GM23248 (cell line): ENCODE data around the gene HDAC10. TPM values are rescaled to one million over a fixed set of nuclear protein-coding genes. Genes with fewer than 3 reads are reported as not detected.

ENCODE experiments used
- DNase-seq: peaks from one replicate; pipeline ENCODE4 v3.0.0-alpha.2; 2015
- H2AFZ ChIP-seq: fragments of 200-600 bp; sonication (generic); 2 replicates; pipeline ENCODE4 v1.6.1; 2016; ENCODE audit warnings: antibody characterized with exemption
- H3F3A ChIP-seq: fragments of 200-600 bp; sonication (generic); 2 replicates; pipeline ENCODE4 v1.6.1; 2016; ENCODE audit warnings: mild to moderate bottlenecking, antibody characterized with exemption, mixed run types; ENCODE audit not compliant: insufficient read depth
- H3K27ac ChIP-seq: fragments of 200-600 bp; sonication (generic); 2 replicates; pipeline ENCODE4 v1.5.1; 2016; ENCODE audit warnings: mild to moderate bottlenecking
- H3K27me3 ChIP-seq: fragments of 200-600 bp; sonication (generic); replicated peaks from 2 replicates; pipeline ENCODE4 v1.6.1; 2016; ENCODE audit warnings: mild to moderate bottlenecking; ENCODE audit not compliant: insufficient read depth
- H3K36me3 ChIP-seq: fragments of 200-600 bp; sonication (generic); 2 replicates; pipeline ENCODE4 v1.6.1; 2016; ENCODE audit warnings: low read depth, mild to moderate bottlenecking
- H3K4me1 ChIP-seq: fragments of 200-600 bp; sonication (generic); 2 replicates; pipeline ENCODE4 v1.6.1; 2016; ENCODE audit warnings: mild to moderate bottlenecking; ENCODE audit not compliant: insufficient read depth
- H3K4me2 ChIP-seq: fragments of 200-600 bp; sonication (generic); one replicate; pipeline ENCODE4 v1.6.1; 2016; ENCODE audit warnings: mild to moderate bottlenecking; ENCODE audit not compliant: unreplicated experiment
- H3K4me3 ChIP-seq: fragments of 200-600 bp; sonication (generic); 2 replicates; pipeline ENCODE4 v1.5.1; 2016; ENCODE audit warnings: mild to moderate bottlenecking
- H3K79me2 ChIP-seq: fragments of 200-600 bp; sonication (generic); 2 replicates; pipeline ENCODE4 v1.6.1; 2016; ENCODE audit warnings: mild to moderate bottlenecking; ENCODE audit not compliant: insufficient read depth
- H3K9ac ChIP-seq: fragments of 200-600 bp; sonication (generic); 2 replicates; pipeline ENCODE4 v1.6.1; 2016; ENCODE audit warnings: mild to moderate bottlenecking
- H3K9me2 ChIP-seq: fragments of 200-600 bp; sonication (generic); 2 replicates; pipeline ENCODE4 v1.6.1; 2016; ENCODE audit warnings: mixed run types, mild to moderate bottlenecking, moderate library complexity; ENCODE audit not compliant: insufficient read depth
- H3K9me3 ChIP-seq: fragments of 200-600 bp; sonication (generic); one replicate; pipeline ENCODE4 v1.6.1; 2017; ENCODE audit warnings: low read depth
- H4K20me1 ChIP-seq: fragments of 200-600 bp; sonication (generic); 2 replicates; pipeline ENCODE4 v1.6.0; 2016; ENCODE audit not compliant: insufficient read depth
- EZH2 ChIP-seq: fragments of 200-600 bp; sonication (generic); IDR thresholded peaks from 2 replicates; pipeline ENCODE4 v1.6.1; 2018; ENCODE audit warnings: antibody characterized with exemption, mild to moderate bottlenecking; ENCODE audit not compliant: insufficient read depth, poor library complexity, severe bottlenecking
- EZH2phosphoT487 ChIP-seq: fragments of 200-600 bp; sonication (generic); IDR thresholded peaks from 2 replicates; pipeline ENCODE4 v1.6.1; 2018; ENCODE audit warnings: antibody characterized with exemption, moderate library complexity, mild to moderate bottlenecking, low read depth; ENCODE audit not compliant: insufficient read depth
- WGBS, 2 experiments: methylation state at CpG; one replicate each; pipeline ENCODE4 v1.1.6; 2015 to 2017; ENCODE audit warnings: low lambda C conversion rate in 2 of 2, low coverage in 1 of 2; ENCODE audit errors: missing lambda C conversion rate in 2 of 2; 5-methylcytosine and 5-hydroxymethylcytosine counted together
- in situ Hi-C: fragments of 300-500 bp; cut with MboI; formaldehyde crosslinking; loops from 2 replicates; pipeline ENCODE4 v1.15.0; 2020
- polyA plus RNA-seq: library from polyadenylated mRNA; unstranded; fragments of >200 nt; fragmentation: Nextera tagmentation; extraction: Ambion mirVana; gene quantifications from 2 replicates; pipeline ENCODE4 v1.2.1, GENCODE V29; 2016
- total RNA-seq: library from RNA; depleted of rRNA; stranded (reverse); fragments of >200 nt; shearing (Covaris generic); gene quantifications from 2 replicates; pipeline ENCODE4 v1.2.3, GENCODE V29; 2014

The HDAC10 gene
- total and polyA plus RNA-seq, 2 experiments from 2014 or later = 6.6 to 16.8 TPM

DNA sequence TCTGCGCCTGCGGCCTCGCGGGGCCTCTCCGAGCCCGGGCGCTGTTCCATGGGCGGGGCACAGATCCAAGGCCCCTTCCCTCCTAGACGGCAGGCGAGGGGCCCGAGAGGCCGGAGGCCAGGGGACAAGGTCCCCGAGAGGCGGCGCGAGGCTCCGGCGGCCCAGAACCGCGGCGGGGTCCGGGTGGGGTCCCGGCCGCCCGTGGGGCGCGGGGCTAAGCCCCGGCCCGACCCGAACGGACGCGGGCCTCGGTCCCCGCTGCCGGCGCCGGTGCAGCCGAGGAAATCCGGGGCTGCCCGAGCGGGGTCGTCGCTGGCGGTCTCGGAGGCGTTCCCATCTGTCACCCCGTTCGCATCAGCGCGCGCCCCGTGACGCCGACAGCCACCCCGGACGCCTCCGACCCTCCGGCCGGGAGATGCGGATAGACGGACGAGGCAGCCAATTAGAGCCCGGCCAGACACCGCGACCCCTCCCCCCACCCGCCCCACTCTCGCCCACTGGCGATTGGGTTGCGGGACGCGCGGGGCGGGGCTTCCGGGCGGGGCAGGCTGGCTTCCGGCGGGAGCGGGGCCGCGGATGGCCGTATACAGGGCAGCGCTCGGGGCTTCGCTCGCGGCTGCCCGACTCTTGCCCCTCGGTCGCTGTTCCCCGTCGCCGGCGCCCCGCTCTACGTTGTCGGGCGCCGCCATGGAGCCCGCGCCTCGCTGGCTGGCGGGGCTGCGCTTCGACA, 50.4 kb downstream of the HDAC10 start, which contains the start of gene SELENOO:
Gene SELENOO (plus strand): TSS at position 551 of the 730 bp plus-strand sequence. CDS start 26 bp downstream, at position 577.
- no peak within 1 kb of the TSS for H3K27ac ChIP-seq
- no peak for TF ChIP-seq EZH2phosphoT487
- no peak for TF ChIP-seq EZH2
- peak within 1 kb of the TSS; percentile 76 for H3K9ac ChIP-seq
- DNase-seq = peak; percentile 95
- peaks cover 38% of the 10 kb centered on the region for H3K79me2 ChIP-seq
- peaks cover 5% of the 10 kb centered on the region; the same call in 1 of the 2 replicates for H3K36me3 ChIP-seq
- no peaks in the 10 kb centered on the region for H3K27me3 ChIP-seq
- no peaks in the 10 kb centered on the region for H3K9me3 ChIP-seq
- no peaks in the 10 kb centered on the region for H3K9me2 ChIP-seq
- WGBS, 2 experiments = 1% methylated on average over 45 to 91 of the region's 105 CpGs
- peak within 1 kb of the TSS; percentile 71 for H2AFZ ChIP-seq
- in situ Hi-C loops = no loop called here
- peak within 1 kb of the TSS; percentile 76 for H3K4me2 ChIP-seq
- no peaks in the 10 kb centered on the region for H4K20me1 ChIP-seq
- H3F3A ChIP-seq = no peaks in the 10 kb centered on the region; the same call in 1 of the 2 replicates
- peaks cover 8% of the 10 kb centered on the region for H3K4me1 ChIP-seq
- peak within 1 kb of the TSS; percentile 94 for H3K4me3 ChIP-seq

DNA sequence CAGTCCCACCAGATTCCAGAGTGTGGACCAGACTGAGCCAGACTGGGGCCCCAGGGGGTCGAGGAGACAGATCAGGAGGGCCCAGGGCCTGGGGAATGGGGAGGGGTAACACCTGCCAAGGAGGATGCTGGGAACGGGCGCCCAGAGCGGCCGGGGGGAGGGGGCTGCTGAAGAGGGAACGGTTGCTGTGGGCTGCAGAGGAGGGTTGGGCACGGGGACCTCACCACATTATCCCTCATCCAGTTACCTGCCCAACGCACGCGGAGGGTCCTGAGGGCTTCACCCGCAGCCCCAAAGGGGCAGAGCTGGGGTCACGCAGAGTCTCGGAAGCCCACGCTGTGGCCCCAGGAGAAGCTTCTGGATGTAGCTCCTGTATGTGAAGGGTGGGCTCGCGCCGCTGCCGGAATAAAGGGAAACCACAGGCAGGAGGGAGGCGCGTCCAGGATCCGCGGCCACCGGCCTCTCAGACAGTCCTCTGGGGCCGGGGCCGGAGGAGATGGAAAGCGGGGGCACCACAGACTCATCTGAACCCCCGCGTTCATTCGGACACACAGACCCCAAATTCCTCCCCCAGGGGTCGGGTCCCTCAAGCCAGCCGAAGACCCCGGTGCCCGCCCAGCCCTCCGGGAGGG, 51.1 kb downstream of the HDAC10 start:
- WGBS, 2 experiments = 11 to 12% methylated on average over 31 to 33 of the region's 34 CpGs
- in situ Hi-C loops = no loop called here
- Histone ChIP-seq H3F3A (no peaks in the 10 kb centered on the region; the same call in 1 of the 2 replicates), H3K9me2 (no peaks in the 10 kb centered on the region), H3K27ac (no peak overlapping the region), H3K27me3 (no peaks in the 10 kb centered on the region), H3K79me2 (peaks cover 37% of the 10 kb centered on the region), H3K36me3 (peaks cover 5% of the 10 kb centered on the region; the same call in 1 of the 2 replicates), H3K9ac (peak overlapping the region; percentile 76), H2AFZ (peak overlapping the region; percentile 71), H3K9me3 (no peaks in the 10 kb centered on the region), H3K4me2 (peak overlapping the region; percentile 71), H3K4me3 (peak overlapping the region; percentile 94), H4K20me1 (no peaks in the 10 kb centered on the region), H3K4me1 (peaks cover 8% of the 10 kb centered on the region)
- DNase-seq = peak; percentile 55
- TF ChIP-seq EZH2 (no peak), EZH2phosphoT487 (no peak)

DNA sequence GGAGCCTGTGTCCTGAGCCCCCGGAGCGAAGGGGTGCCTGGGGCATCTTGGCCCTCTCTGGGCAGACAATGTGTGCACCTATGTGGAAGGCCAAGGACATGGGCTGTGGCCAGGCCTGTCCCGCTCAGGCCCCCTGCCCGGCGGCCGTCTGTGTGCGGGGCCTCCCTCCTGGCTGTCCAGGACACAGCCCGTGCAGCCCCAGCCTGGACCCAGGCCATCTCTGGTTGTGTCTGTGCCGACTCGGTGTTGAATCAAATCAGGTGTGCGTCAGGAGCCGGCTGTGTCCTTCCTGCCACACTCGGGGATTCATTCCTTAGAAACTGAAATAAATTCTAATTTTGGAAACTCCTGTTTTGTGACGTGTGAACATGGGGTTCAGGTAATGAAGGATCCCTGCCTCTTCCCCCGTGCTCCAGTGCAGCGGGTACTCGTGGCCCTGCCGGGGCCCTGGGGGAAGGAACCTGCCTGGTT, 51.8 kb downstream of the HDAC10 start:
- H3K4me2 ChIP-seq = no peak overlapping the region
- H3K9me3 ChIP-seq = no peaks in the 10 kb centered on the region
- no peaks in the 10 kb centered on the region for H3K27me3 ChIP-seq
- in situ Hi-C loops = no loop called here
- H3K27ac ChIP-seq = no peak overlapping the region
- H4K20me1 ChIP-seq = no peaks in the 10 kb centered on the region
- no peaks in the 10 kb centered on the region for H3K9me2 ChIP-seq
- H3K9ac ChIP-seq = no peak overlapping the region
- H3K4me1 ChIP-seq = peaks cover 8% of the 10 kb centered on the region
- peaks cover 5% of the 10 kb centered on the region; the same call in 1 of the 2 replicates for H3K36me3 ChIP-seq
- no peak overlapping the region for H3K4me3 ChIP-seq
- peaks cover 30% of the 10 kb centered on the region for H3K79me2 ChIP-seq
- no peak for TF ChIP-seq EZH2phosphoT487
- TF ChIP-seq EZH2 = no peak
- no peak for DNase-seq
- 81 to 87% methylated on average over 17 to 18 of the region's 18 CpGs for WGBS, 2 experiments
- H3F3A ChIP-seq = no peaks in the 10 kb centered on the region; the same call in 1 of the 2 replicates
- H2AFZ ChIP-seq = no peak overlapping the region

DNA sequence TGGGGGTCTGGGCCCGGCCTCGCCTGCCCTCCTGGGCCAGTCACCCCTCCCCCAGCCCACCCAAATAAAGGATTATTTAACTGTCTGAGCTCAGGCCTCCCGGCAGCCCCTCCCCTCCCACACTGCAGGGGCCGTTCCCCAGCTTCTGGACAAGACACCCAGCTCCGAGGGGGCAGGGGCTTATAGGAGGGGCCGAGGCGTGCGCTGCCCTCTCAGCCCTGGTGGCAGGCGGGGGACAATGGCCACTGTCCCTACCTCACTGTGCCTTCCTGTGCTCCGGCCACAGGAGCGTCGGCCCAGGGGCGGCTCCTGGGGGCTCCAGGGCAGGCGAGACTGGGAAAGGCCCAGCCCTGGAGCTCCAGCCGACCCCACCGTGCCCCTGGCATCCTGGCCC, 52.4 kb downstream of the HDAC10 start:
- Histone ChIP-seq H3F3A (no peaks in the 10 kb centered on the region; the same call in 1 of the 2 replicates), H3K27me3 (no peaks in the 10 kb centered on the region), H3K4me3 (no peak overlapping the region), H3K4me1 (peaks cover 8% of the 10 kb centered on the region), H4K20me1 (no peaks in the 10 kb centered on the region), H3K36me3 (peaks cover 5% of the 10 kb centered on the region; the same call in 1 of the 2 replicates), H3K79me2 (peaks cover 24% of the 10 kb centered on the region), H3K9ac (no peak overlapping the region), H3K9me3 (no peaks in the 10 kb centered on the region), H3K27ac (no peak overlapping the region), H2AFZ (no peak overlapping the region), H3K9me2 (no peaks in the 10 kb centered on the region), H3K4me2 (no peak overlapping the region)
- TF ChIP-seq EZH2 (no peak), EZH2phosphoT487 (no peak)
- in situ Hi-C loops = no loop called here
- DNase-seq = no peak
- WGBS, 2 experiments = 96 to 99% methylated on average over 15 to 16 of the region's 16 CpGs
